NCI-H1417 treated with DMSO at 0.1 percent for 48 hours (cell line): Measurements from ENCODE around the gene ARHGAP32.
"Not testable (repeated sequence)": the region's sequence is repeated elsewhere in the genome, so short reads cannot be mapped to it uniquely, and the experiment has no call there.

Experiments used
- DNase-seq: peaks from one replicate; lab custom pipeline; 2025; lab: John Stamatoyannopoulos, UW

Gene ARHGAP32

GRCh38 chr11:129023968-129024676 is 168.0 kb downstream of the ARHGAP32 start:
- DNase-seq = peak; percentile 28

GRCh38 chr11:129021295-129021694 is 170.8 kb downstream of the ARHGAP32 start:
- DNase-seq = no peak

- DNase-seq = no peak
These were observed 173.1 kb downstream of the ARHGAP32 start for GRCh38 chr11:129018991-129019390.

GRCh38 chr11:129018126-129018525 is 174.0 kb downstream of the ARHGAP32 start:
- no peak for DNase-seq

GRCh38 chr11:129013737-129014475 is 178.2 kb downstream of the ARHGAP32 start:
- DNase-seq = no peak

- DNase-seq = no peak
These were observed 179.2 kb downstream of the ARHGAP32 start for GRCh38 chr11:129012880-129013279.

- DNase-seq = no peak
These were observed 186.0 kb downstream of the ARHGAP32 start for GRCh38 chr11:129006161-129006560.

- not testable (repeated sequence) for DNase-seq
These were observed 193.0 kb downstream of the ARHGAP32 start for GRCh38 chr11:128999165-128999564.

GRCh38 chr11:128988242-128988970 is 203.7 kb downstream of the ARHGAP32 start:
- no peak for DNase-seq

GRCh38 chr11:128985880-128986279 is 206.2 kb downstream of the ARHGAP32 start:
- DNase-seq = no peak

GRCh38 chr11:128983023-128983422 is 209.1 kb downstream of the ARHGAP32 start:
- no peak for DNase-seq

GRCh38 chr11:128981254-128981653 is 210.9 kb downstream of the ARHGAP32 start:
- no peak for DNase-seq

GRCh38 chr11:128970598-128971190 is 221.4 kb downstream of the ARHGAP32 start:
- DNase-seq = no peak

GRCh38 chr11:128968916-128969315 is 223.2 kb downstream of the ARHGAP32 start:
- DNase-seq = no peak

- DNase-seq = no peak
These were observed 224.5 kb downstream of the ARHGAP32 start for GRCh38 chr11:128967578-128967977.

- no peak for DNase-seq
These were observed 226.6 kb downstream of the ARHGAP32 start for GRCh38 chr11:128965485-128965884.

- DNase-seq = no peak
These were observed 227.6 kb downstream of the ARHGAP32 start for GRCh38 chr11:128964463-128964930.

- DNase-seq = no peak
These were observed 228.3 kb downstream of the ARHGAP32 start for GRCh38 chr11:128963744-128964325.

- no peak for DNase-seq
These were observed 229.2 kb downstream of the ARHGAP32 start for GRCh38 chr11:128962896-128963295.

GRCh38 chr11:128961645-128962044 is 230.5 kb downstream of the ARHGAP32 start:
- DNase-seq = no peak

- no peak for DNase-seq
These were observed 235.0 kb downstream of the ARHGAP32 start for GRCh38 chr11:128957202-128957482.
